Right atrium auricular region (tissue), 2 donors: Measurements from ENCODE around the gene GUCA2A. TPM values are rescaled to one million over a fixed set of nuclear protein-coding genes. Genes with fewer than 3 reads are reported as not detected.

Source experiments
- DNase-seq: peaks from one replicate; pipeline ENCODE4 v3.0.0-alpha.2; 2019; ENCODE audit warnings: low spot score
- H3K27ac ChIP-seq, 2 donors: fragments of 200-600 bp; sonication (generic); 1 replicate in 1 of 2; 2 replicates in 1 of 2; pipeline ENCODE4 v1.5.1; 2016 to 2019
- H3K27me3 ChIP-seq, 2 donors: fragments of 200-600 bp; sonication (generic); one replicate each; pipeline versions ENCODE4 v1.5.1 to v1.6.0; 2017 to 2019
- H3K36me3 ChIP-seq: fragments of 200-600 bp; sonication (generic); one replicate; pipeline ENCODE4 v1.5.1; 2016
- H3K4me1 ChIP-seq, 2 donors: fragments of 200-600 bp; sonication (generic); one replicate each; pipeline versions ENCODE4 v1.5.1 to v1.6.0; 2017 to 2019
- H3K4me3 ChIP-seq, 2 donors: fragments of 200-600 bp; sonication (generic); 1 replicate in 1 of 2; 2 replicates in 1 of 2; pipeline ENCODE4 v1.5.1; 2017 to 2019; ENCODE audit warnings: mild to moderate bottlenecking in 1 of 2, moderate library complexity in 1 of 2
- H3K9me3 ChIP-seq, 2 donors: fragments of 200-600 bp; sonication (generic); one replicate each; pipeline ENCODE4 v1.5.1; 2019
- CTCF ChIP-seq, 2 donors: fragments of 200-600 bp; sonication (generic); IDR thresholded peaks; one replicate each; pipeline ENCODE4 v1.5.1; 2019; ENCODE audit warnings: antibody characterized with exemption in 2 of 2
- total RNA-seq, 2 donors: library from RNA; depleted of rRNA; stranded (reverse); fragments of >200 nt; gene quantifications; one replicate each; pipeline ENCODE4 v1.1.0, GENCODE V29; 2016

GUCA2A gene
- total RNA-seq, 2 donors from 2014 or later, result not detected

GRCh38 chr1:42189931-42190853 is 25.6 kb upstream of the GUCA2A start:
- no peaks in the 10 kb centered on the region for H3K9me3 ChIP-seq
- DNase-seq, result no peak
- H3K4me1 ChIP-seq, result no peaks in the 10 kb centered on the region
- no peak overlapping the region for H3K4me3 ChIP-seq
- no peaks in the 10 kb centered on the region for H3K27me3 ChIP-seq
- TF ChIP-seq CTCF (IDR thresholded peaks at IDR 0.05), result no peak
- H3K36me3 ChIP-seq, result peaks cover 19% of the 10 kb centered on the region
- H3K27ac ChIP-seq, result no peak overlapping the region

DNA sequence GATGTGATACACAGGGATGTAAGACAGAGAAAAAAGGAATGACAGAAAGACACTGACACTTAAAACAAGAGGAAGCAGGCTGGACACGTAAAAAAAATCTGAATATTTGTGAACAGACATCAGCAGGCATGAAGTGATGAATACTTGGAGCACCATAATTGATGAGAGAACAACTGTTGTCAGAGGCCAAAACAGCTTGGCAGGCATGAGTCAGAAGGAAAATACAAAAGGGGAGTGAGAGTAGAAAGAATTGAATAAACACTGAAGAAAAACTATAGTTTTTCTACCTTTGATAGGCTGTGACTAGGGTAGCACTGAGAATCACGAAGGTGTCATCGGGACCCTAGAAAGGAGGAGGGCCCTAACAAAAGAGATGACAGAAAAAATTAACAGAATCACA is 21.6 kb upstream of the GUCA2A start:
- no peak for DNase-seq
- no peaks in the 10 kb centered on the region for H3K27me3 ChIP-seq
- H3K36me3 ChIP-seq, result peaks cover 15% of the 10 kb centered on the region
- no peaks in the 10 kb centered on the region for H3K9me3 ChIP-seq
- TF ChIP-seq CTCF (IDR thresholded peaks at IDR 0.05), result no peak
- H3K27ac ChIP-seq, result no peak overlapping the region
- no peak overlapping the region for H3K4me3 ChIP-seq
- no peaks in the 10 kb centered on the region for H3K4me1 ChIP-seq

DNA sequence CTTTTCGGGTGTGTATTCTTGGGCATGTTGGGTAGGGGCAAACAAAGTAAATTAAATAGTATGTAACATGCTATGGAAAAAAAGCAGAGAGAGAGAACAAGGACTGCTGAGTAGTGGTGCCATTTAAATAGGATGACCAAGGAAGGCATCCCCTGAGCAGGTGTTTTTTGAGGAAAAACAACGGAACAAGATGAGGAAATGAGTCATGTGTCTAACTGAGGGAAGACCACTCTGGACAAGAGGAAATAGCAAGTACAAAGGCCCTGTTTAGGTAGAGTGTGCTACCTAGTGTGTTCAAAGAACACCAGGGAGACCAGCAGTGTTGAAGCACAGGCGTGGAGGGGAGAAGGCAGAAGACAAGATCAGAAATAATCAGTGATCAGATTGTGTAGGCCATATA is 20.1 kb upstream of the GUCA2A start:
- Histone ChIP-seq H3K4me1 (peaks cover 0 to 5% of the 10 kb centered on the region in 2 donors), H3K27ac (no peak overlapping the region), H3K36me3 (peaks cover 16% of the 10 kb centered on the region), H3K4me3 (no peak overlapping the region), H3K9me3 (no peaks in the 10 kb centered on the region), H3K27me3 (no peaks in the 10 kb centered on the region)
- no peak for DNase-seq
- no peak for TF ChIP-seq CTCF (IDR thresholded peaks at IDR 0.05)

DNA sequence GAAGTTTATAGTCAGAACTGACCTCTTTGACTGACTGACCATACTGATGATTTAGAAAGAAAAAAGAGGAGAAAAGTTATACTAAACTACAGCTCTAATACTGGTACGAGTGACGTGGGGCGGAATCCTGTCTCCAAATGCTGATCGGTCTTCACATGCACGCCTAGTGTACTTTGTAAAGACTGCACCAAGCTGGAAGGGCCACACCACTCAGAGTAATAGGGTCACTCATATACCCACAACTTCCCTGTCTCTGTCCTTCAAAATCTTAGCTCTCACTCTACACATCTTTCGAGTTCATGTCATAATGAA is 19.4 kb upstream of the GUCA2A start:
- H3K36me3 ChIP-seq, result peaks cover 16% of the 10 kb centered on the region
- no peak overlapping the region for H3K4me3 ChIP-seq
- no peaks in the 10 kb centered on the region for H3K9me3 ChIP-seq
- DNase-seq, result no peak
- peaks cover 0 to 12% of the 10 kb centered on the region in 2 donors for H3K4me1 ChIP-seq
- no peak for TF ChIP-seq CTCF (IDR thresholded peaks at IDR 0.05)
- no peaks in the 10 kb centered on the region for H3K27me3 ChIP-seq
- no peak overlapping the region for H3K27ac ChIP-seq

DNA sequence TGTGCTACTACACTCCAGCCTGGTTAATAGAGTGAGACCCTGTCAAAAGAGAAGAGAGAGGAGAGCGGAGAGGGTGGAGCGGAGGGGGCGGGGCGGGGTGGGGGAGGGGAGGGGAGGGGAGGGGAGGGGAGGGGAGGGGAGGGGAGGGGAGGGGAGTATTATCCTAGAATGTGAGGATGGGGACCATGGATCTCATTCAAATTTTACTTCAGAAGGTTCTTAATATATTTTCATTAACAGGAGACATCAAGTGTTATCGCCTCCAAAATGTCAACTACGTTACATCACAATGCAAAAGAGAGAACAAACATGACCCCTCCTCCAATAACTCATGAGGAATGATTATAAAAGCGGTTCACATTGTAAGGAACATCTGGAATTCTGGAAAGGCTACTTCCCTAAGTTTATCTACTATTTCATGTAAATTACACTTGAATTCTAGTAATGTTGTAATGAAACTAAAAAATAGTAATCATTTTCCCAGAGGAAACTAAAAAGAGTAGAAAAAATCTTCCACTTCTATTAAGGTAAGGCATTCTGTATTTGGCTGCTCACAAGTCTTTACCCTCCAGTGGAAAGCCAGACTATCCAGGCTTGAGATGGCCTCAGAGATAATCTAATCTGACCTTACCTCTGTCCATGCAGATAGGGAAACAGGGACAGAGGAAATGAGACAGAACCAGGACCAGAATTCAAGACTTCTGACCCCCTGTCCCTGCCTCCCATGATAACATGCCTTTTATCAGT is 18.8 kb upstream of the GUCA2A start:
- Histone ChIP-seq H3K9me3 (no peaks in the 10 kb centered on the region), H3K36me3 (peaks cover 16% of the 10 kb centered on the region), H3K4me3 (no peak overlapping the region), H3K4me1 (peaks cover 0 to 17% of the 10 kb centered on the region in 2 donors), H3K27me3 (no peaks in the 10 kb centered on the region), H3K27ac (no peak overlapping the region)
- DNase-seq, result no peak
- no peak for TF ChIP-seq CTCF (IDR thresholded peaks at IDR 0.05)
